RWPE1 (cell line): ENCODE measurements around the gene TOP3A.

Experiments used
- CTCF ChIA-PET: fragments of 350-600 bp; sonication (Branson Sonifier 250); formaldehyde crosslinking; extraction: SDS; loops from one replicate; lab custom pipeline; 2021; lab: Yijun Ruan, JAX
- POLR2A ChIA-PET: fragments of 400-600 bp; formaldehyde crosslinking; extraction: SDS; loops from one replicate; lab custom pipeline; 2020; ENCODE audit warnings: antibody characterized with exemption; ENCODE audit not compliant: low non-redundant PET; lab: Yijun Ruan, JAX
- DNase-seq: peaks from one replicate; pipeline ENCODE4 v3.0.0; 2012; ENCODE audit warnings: low spot score
- H3K27ac ChIP-seq: fragments of 450-650 bp; 2 replicates; pipeline ENCODE4 v1.5.1; 2017
- CTCF ChIP-seq: fragments of 450-650 bp; conservative IDR thresholded peaks from 2 replicates; pipeline ENCODE4 v1.5.1; 2017; ENCODE audit warnings: low read depth, mild to moderate bottlenecking

The TOP3A gene

DNA sequence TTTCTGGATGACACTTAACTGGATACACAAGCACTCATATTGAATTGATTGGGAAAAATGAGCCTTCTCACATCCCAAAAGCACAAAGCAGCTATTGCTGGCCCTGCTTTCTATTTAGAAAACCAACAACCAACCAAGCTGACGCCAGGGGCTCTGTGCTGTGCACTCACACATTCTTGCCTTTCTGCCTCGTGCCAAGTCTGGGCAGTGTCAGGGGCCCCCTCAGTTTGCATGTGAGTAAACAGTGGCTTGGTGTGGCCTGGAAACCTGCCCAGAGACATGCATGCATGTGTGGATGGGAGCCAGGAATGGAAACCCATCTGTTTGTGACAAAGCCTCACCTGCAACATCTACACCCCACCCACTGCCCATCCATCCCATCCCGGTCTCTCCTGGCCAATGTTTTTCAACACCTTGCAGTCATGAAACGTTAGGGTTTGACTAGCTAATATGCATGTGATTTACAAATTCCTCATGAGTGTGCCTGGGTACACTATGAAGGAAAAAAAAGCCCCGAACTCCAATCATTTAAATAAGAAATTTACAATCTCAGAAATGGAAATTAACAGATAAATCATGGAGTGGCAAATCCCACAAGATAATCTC is 33.9 kb downstream of the TOP3A start:
- H3K27ac ChIP-seq, result peak overlapping the region; percentile 31; the same call in 1 of the 2 replicates
- ChIA-PET CTCF (no interaction called here), POLR2A (no interaction called here)
- no peak for TF ChIP-seq CTCF
- no peak for DNase-seq

DNA sequence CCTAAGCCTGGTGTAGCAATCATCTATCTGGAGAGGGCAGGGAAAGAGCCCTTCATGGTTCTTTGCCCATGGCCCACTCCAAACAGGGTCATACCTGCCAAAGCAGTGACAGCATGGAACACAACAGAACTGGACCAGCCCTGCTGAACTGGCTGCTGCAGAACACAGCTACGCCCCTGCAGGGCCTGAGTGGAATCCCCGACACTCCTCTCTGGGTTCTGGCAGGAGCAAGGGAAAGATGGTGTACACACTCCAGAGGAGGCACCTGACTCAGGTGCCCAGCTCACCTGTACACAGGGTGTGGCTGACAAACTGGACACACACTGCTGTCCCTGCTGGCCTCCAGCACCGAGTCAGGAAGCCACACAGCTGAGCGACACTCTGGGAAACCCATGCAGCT is 34.5 kb downstream of the TOP3A start:
- CTCF ChIA-PET, result interaction anchor here (0.7 kb wide), 1 partner anchor 72 kb away, joined by 4 read pairs; no protein-coding TSS in a partner anchor
- no peak for DNase-seq
- H3K27ac ChIP-seq, result peak overlapping the region; percentile 31; the same call in 1 of the 2 replicates
- TF ChIP-seq CTCF, result no peak
- POLR2A ChIA-PET, result no interaction called here

DNA sequence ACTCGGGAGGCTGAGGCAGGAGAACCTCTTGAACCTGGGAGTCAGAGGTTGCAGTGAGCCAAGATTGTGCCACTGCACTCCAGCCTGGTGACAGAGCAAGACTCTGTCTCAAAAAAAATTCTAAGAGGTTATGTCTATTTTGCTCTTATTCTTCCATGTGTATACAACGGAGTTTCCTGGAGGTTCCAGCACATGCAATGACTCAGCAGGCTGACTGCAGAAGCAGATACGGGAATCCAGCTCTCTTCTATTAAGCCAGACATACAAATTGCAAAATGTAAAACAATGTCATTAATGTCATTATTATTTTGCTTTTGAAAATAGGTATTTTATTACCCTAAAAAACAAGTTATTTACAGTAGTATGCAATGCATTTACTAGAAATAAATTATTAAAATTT is 35.9 kb downstream of the TOP3A start:
- ChIA-PET CTCF (no interaction called here), POLR2A (no interaction called here)
- TF ChIP-seq CTCF, result no peak
- H3K27ac ChIP-seq, result no peak overlapping the region
- DNase-seq, result no peak

DNA sequence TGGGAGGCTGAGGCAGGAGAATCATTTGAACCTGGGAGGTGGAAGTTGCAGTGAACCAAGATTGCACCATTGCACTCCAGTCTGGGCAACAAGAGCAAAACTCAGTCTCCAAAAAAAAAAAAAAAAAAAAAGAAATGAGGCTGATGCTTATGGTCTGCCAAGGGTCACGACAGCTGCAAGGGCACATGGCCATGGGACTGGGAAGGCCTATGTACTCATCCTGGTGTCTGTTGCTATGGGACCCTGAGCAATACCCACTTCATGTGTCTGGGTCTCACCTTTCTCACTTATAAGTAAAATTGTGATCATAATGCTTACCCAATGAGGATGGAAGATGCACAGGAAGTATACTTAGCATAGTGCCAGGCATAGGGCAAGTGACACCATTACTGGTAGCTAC is 37.7 kb downstream of the TOP3A start:
- no peak overlapping the region for H3K27ac ChIP-seq
- no peak for DNase-seq
- ChIA-PET CTCF (no interaction called here), POLR2A (no interaction called here)
- no peak for TF ChIP-seq CTCF

- DNase-seq, result no peak
- CTCF ChIA-PET, result no interaction called here
- peak overlapping the region; percentile 82 for H3K27ac ChIP-seq
- POLR2A ChIA-PET, result no interaction called here
- no peak for TF ChIP-seq CTCF
Observed at GRCh38 chr17:18270046-18270931, 44.5 kb downstream of the TOP3A start.

- CTCF ChIA-PET, result interaction anchor here (0.6 to 0.7 kb wide), 3 partner anchors 21 to 1248 kb away, joined by 4 to 7 read pairs (median 5); no protein-coding TSS in a partner anchor
Observed at GRCh38 chr17:18267927-18268711, 46.7 kb downstream of the TOP3A start.

More at GRCh38 chr17:18267927-18268711, 46.7 kb downstream of the TOP3A start:
- no peak for DNase-seq
- TF ChIP-seq CTCF, result no peak
- H3K27ac ChIP-seq, result peak overlapping the region; percentile 82
- POLR2A ChIA-PET, result interaction anchor here (0.5 kb wide), 1 partner anchor 26 kb away, joined by 3 read pairs; no protein-coding TSS in a partner anchor
